ENCODE data around the gene RMND5B. TPM values are rescaled to one million over a fixed set of nuclear protein-coding genes. Genes with fewer than 3 reads are reported as not detected.
"Not testable (repeated sequence)": the region's sequence is repeated elsewhere in the genome, so short reads cannot be mapped to it uniquely, and the experiment has no call there.

RMND5B gene
- total RNA-seq, 2 experiments from 2014 or later, result 12.0 to 13.8 TPM

DNA sequence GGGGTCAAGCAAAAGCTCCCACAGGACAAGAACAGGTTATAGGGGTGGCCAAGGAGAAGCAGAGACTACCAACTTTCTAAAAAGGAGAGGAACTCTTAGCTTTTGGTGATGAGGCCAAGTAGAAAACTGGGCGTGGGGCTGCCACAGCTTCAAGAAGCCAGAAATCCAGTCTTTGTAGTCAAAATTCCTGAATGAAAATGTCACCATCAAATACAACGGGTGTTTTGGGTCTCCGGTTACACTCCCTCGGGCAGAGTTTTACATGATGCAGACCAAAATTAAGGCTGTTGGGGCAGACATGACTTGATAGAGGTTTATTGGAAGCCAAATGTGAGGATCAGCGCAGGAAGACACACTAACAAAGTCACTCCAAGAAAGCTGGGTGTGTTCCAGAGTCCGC, 46.9 kb upstream of the RMND5B start:
- no peak overlapping the region for H3K4me3 Mint-ChIP-seq
- no peaks in the 10 kb centered on the region for H3K9me3 Mint-ChIP-seq
- H3K36me3 Mint-ChIP-seq (ENCODE audit: low read depth), result no peaks in the 10 kb centered on the region
- no peaks in the 10 kb centered on the region for H3K9me3 ChIP-seq (ENCODE audit: control insufficient read depth in 1 of 2, insufficient read depth in 1 of 2, low read length in 2 of 2)
- no peak overlapping the region for H3K27ac Mint-ChIP-seq
- ATAC-seq (ENCODE audit: poor library complexity), result no peak
- no peak overlapping the region for H3K4me3 ChIP-seq (ENCODE audit: low read length)
- no peaks in the 10 kb centered on the region for H3K36me3 ChIP-seq (ENCODE audit: insufficient read depth, low read length)
- ChIA-PET POLR2A (interaction anchor here (1.1 kb wide), 1 partner anchor 60 kb away, joined by 3 read pairs; no protein-coding TSS in a partner anchor), CTCF (no interaction called here)
- intact Hi-C loops (cut with DNase I, micrococcal nuclease), result no loop called here
- no peak for DNase-seq
- H3K4me1 ChIP-seq (ENCODE audit: insufficient read depth, low read length), result no peaks in the 10 kb centered on the region
- no peaks in the 10 kb centered on the region for H3K27me3 ChIP-seq (ENCODE audit: control insufficient read depth in 1 of 2, insufficient read depth in 2 of 2, low read length in 2 of 2)
- no peaks in the 10 kb centered on the region for H3K4me1 Mint-ChIP-seq (ENCODE audit: low read depth)
- TF ChIP-seq, protein P1, sequence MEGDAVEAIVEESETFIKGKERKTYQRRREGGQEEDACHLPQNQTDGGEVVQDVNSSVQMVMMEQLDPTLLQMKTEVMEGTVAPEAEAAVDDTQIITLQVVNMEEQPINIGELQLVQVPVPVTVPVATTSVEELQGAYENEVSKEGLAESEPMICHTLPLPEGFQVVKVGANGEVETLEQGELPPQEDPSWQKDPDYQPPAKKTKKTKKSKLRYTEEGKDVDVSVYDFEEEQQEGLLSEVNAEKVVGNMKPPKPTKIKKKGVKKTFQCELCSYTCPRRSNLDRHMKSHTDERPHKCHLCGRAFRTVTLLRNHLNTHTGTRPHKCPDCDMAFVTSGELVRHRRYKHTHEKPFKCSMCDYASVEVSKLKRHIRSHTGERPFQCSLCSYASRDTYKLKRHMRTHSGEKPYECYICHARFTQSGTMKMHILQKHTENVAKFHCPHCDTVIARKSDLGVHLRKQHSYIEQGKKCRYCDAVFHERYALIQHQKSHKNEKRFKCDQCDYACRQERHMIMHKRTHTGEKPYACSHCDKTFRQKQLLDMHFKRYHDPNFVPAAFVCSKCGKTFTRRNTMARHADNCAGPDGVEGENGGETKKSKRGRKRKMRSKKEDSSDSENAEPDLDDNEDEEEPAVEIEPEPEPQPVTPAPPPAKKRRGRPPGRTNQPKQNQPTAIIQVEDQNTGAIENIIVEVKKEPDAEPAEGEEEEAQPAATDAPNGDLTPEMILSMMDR (IDR thresholded peaks at IDR 0.05), result no peak
- H3K27ac ChIP-seq (ENCODE audit: low read depth in 1 of 2, low read length in 2 of 2), result no peak overlapping the region
- H3K27me3 Mint-ChIP-seq, result peaks cover 5% of the 10 kb centered on the region

DNA sequence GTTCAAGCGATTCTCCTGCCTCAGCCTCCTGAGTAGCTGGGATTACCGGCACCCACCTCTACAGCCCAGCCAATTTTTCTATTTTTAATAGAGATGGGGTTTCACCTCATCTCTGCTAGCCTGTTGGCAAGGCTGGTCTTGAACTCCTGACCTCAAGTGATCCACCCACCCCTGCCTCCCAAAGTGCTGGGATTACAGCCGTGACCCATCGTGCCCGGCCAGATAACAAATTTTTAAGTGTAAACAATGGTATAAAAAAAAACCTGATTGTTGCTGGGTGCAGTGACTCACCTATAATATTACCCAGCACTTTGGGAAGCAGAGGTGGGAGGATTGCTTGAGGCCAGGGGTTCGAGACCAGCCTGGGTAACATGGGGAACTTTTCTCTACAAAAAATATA, 45.5 kb upstream of the RMND5B start:
- Mint-ChIP-seq H3K4me3 (no peak overlapping the region), H3K9me3 (no peaks in the 10 kb centered on the region), H3K27me3 (peaks cover 5% of the 10 kb centered on the region), H3K36me3 (ENCODE audit: low read depth) (no peaks in the 10 kb centered on the region), H3K4me1 (ENCODE audit: low read depth) (no peaks in the 10 kb centered on the region), H3K27ac (no peak overlapping the region)
- no peaks in the 10 kb centered on the region for H3K9me3 ChIP-seq (ENCODE audit: control insufficient read depth in 1 of 2, insufficient read depth in 1 of 2, low read length in 2 of 2)
- intact Hi-C loops (cut with DNase I, micrococcal nuclease), result no loop called here
- POLR2A ChIA-PET, result no interaction called here
- CTCF ChIA-PET, result no interaction called here
- H3K4me3 ChIP-seq (ENCODE audit: low read length), result no peak overlapping the region
- no peaks in the 10 kb centered on the region for H3K36me3 ChIP-seq (ENCODE audit: insufficient read depth, low read length)
- no peak for ATAC-seq (ENCODE audit: poor library complexity)
- H3K27me3 ChIP-seq (ENCODE audit: control insufficient read depth in 1 of 2, insufficient read depth in 2 of 2, low read length in 2 of 2), result no peaks in the 10 kb centered on the region
- no peak overlapping the region for H3K27ac ChIP-seq (ENCODE audit: low read depth in 1 of 2, low read length in 2 of 2)
- H3K4me1 ChIP-seq (ENCODE audit: insufficient read depth, low read length), result no peaks in the 10 kb centered on the region
- DNase-seq, result no peak
- TF ChIP-seq, protein P1 (IDR thresholded peaks at IDR 0.05), result no peak

DNA sequence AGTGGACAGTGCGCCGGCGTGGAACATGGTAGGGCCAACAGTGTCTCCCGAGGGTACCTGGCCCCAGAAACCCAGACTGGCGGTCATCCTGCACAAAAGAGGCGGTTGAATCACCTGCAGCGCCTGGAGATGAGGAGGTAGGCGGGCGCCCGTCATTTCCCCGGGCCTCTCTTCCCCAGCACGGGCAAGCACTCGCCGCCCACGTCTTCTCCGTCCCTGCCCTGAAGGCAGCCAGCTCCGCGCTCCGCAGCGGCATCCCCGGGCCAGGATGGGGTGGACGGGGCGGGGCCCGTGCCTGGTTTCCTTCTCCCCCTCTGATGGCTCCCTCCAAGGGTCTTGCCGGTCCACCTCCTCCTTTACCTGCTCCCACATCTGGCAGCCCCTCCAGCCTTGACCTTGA, 44.5 kb upstream of the RMND5B start:
- intact Hi-C loops (cut with DNase I, micrococcal nuclease), result no loop called here
- Histone ChIP-seq H3K4me3 (ENCODE audit: low read length) (no peak overlapping the region), H3K9me3 (ENCODE audit: control insufficient read depth in 1 of 2, insufficient read depth in 1 of 2, low read length in 2 of 2) (peaks cover 0 to 6% of the 10 kb centered on the region in 2 experiments), H3K27ac (ENCODE audit: low read depth in 1 of 2, low read length in 2 of 2) (no peak overlapping the region), H3K4me1 (ENCODE audit: insufficient read depth, low read length) (no peaks in the 10 kb centered on the region), H3K36me3 (ENCODE audit: insufficient read depth, low read length) (no peaks in the 10 kb centered on the region), H3K27me3 (ENCODE audit: control insufficient read depth in 1 of 2, insufficient read depth in 2 of 2, low read length in 2 of 2) (no peaks in the 10 kb centered on the region)
- Mint-ChIP-seq H3K4me1 (ENCODE audit: low read depth) (no peaks in the 10 kb centered on the region), H3K9me3 (no peaks in the 10 kb centered on the region), H3K27ac (no peak overlapping the region), H3K4me3 (no peak overlapping the region), H3K27me3 (peaks cover 5% of the 10 kb centered on the region), H3K36me3 (ENCODE audit: low read depth) (no peaks in the 10 kb centered on the region)
- TF ChIP-seq, protein P1 (IDR thresholded peaks at IDR 0.05), result no peak
- DNase-seq (no peak), ATAC-seq (ENCODE audit: poor library complexity) (no peak)
- POLR2A ChIA-PET, result no interaction called here
- CTCF ChIA-PET, result no interaction called here

DNA sequence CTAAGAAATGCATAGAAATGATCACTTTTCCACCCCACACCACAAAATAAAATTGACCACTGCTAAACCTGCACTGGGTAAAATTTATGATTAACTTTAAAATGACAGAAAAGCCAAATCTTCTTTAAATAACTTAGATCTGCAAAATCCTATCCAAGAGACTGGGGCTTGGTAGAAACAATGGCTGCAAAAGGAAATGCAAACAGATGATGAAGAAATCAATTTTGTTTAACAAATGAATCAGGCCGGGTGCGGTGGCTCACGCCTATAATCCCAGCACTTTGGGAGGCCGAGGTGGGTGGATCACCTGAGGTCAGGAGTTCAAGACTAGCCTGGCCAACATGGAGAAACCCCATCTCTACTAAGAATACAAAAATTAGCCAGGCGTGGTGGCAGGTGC, 43.6 kb upstream of the RMND5B start:
- H3K36me3 ChIP-seq (ENCODE audit: insufficient read depth, low read length); H3K9me3 Mint-ChIP-seq; H3K4me1 ChIP-seq (ENCODE audit: insufficient read depth, low read length); H3K27me3 ChIP-seq (ENCODE audit: control insufficient read depth in 1 of 2, insufficient read depth in 2 of 2, low read length in 2 of 2); H3K4me3 ChIP-seq (ENCODE audit: low read length); H3K4me1 Mint-ChIP-seq (ENCODE audit: low read depth); H3K27ac ChIP-seq (ENCODE audit: low read depth in 1 of 2, low read length in 2 of 2); ATAC-seq (ENCODE audit: poor library complexity); H3K36me3 Mint-ChIP-seq (ENCODE audit: low read depth); intact Hi-C loops (cut with DNase I, micrococcal nuclease); H3K9me3 ChIP-seq (ENCODE audit: control insufficient read depth in 1 of 2, insufficient read depth in 1 of 2, low read length in 2 of 2); DNase-seq; CTCF ChIA-PET; POLR2A ChIA-PET; H3K27ac Mint-ChIP-seq; H3K27me3 Mint-ChIP-seq; H3K4me3 Mint-ChIP-seq: not testable (repeated sequence)

All from CD4-positive, alpha-beta T cell (primary cell).